Stimulated activated naive CD4-positive, alpha-beta T cell treated with Interleukin-2 at 50 U/mL for 16 hours (primary cell): ENCODE results near the gene MBOAT2.
"Not testable (repeated sequence)": the region's sequence is repeated elsewhere in the genome, so short reads cannot be mapped to it uniquely, and the experiment has no call there.

Experiments used
- DNase-seq: peaks from one replicate; lab custom pipeline; 2025; lab: John Stamatoyannopoulos, UW

The MBOAT2 gene

GRCh38 chr2:8896671-8897070 lies 106.8 kb downstream of the MBOAT2 start:
- not testable (repeated sequence) for DNase-seq

- not testable (repeated sequence) for DNase-seq
Observed at GRCh38 chr2:8895087-8895912, 108.2 kb downstream of the MBOAT2 start.

- DNase-seq: no peak
Observed at GRCh38 chr2:8893978-8894820, 109.3 kb downstream of the MBOAT2 start.

- no peak for DNase-seq
Observed at GRCh38 chr2:8893474-8893873, 110.0 kb downstream of the MBOAT2 start.

- DNase-seq: no peak
Observed at GRCh38 chr2:8892111-8892510, 111.4 kb downstream of the MBOAT2 start.

GRCh38 chr2:8889978-8890377 lies 113.5 kb downstream of the MBOAT2 start:
- no peak for DNase-seq

- DNase-seq: no peak
Observed at GRCh38 chr2:8888963-8889362, 114.5 kb downstream of the MBOAT2 start.

GRCh38 chr2:8886876-8887275 lies 116.6 kb downstream of the MBOAT2 start:
- no peak for DNase-seq

- DNase-seq: no peak
Observed at GRCh38 chr2:8886202-8886518, 117.3 kb downstream of the MBOAT2 start.

- DNase-seq: no peak
Observed at GRCh38 chr2:8885449-8886201, 117.9 kb downstream of the MBOAT2 start.

- no peak for DNase-seq
Observed at GRCh38 chr2:8884812-8885211, 118.7 kb downstream of the MBOAT2 start.

- DNase-seq: no peak
Observed at GRCh38 chr2:8882094-8882493, 121.4 kb downstream of the MBOAT2 start.

- no peak for DNase-seq
Observed at GRCh38 chr2:8877894-8878293, 125.6 kb downstream of the MBOAT2 start.

- DNase-seq: no peak
Observed at GRCh38 chr2:8877332-8877731, 126.2 kb downstream of the MBOAT2 start.

- DNase-seq: no peak
Observed at GRCh38 chr2:8876628-8877027, 126.9 kb downstream of the MBOAT2 start.

GRCh38 chr2:8872821-8873432 lies 130.6 kb downstream of the MBOAT2 start:
- no peak for DNase-seq

- no peak for DNase-seq
Observed at GRCh38 chr2:8870441-8870840, 133.0 kb downstream of the MBOAT2 start.

- DNase-seq: no peak
Observed at GRCh38 chr2:8867363-8867762, 136.1 kb downstream of the MBOAT2 start.

GRCh38 chr2:8863331-8863953 lies 140.0 kb downstream of the MBOAT2 start:
- DNase-seq: no peak

- DNase-seq: no peak
Observed at GRCh38 chr2:8862230-8862629, 141.3 kb downstream of the MBOAT2 start.

- DNase-seq: no peak
Observed at GRCh38 chr2:8861797-8862196, 141.7 kb downstream of the MBOAT2 start.

GRCh38 chr2:8860239-8860638 lies 143.2 kb downstream of the MBOAT2 start:
- DNase-seq: no peak
